Measurements from ENCODE around the gene PITPNM1. TPM values are rescaled to one million over a fixed set of nuclear protein-coding genes. Genes with fewer than 3 reads are reported as not detected.

Gene PITPNM1
- total and polyA plus RNA-seq, 3 experiments from 2014 or later: 49.6 to 109 (median 94.0) TPM

DNA sequence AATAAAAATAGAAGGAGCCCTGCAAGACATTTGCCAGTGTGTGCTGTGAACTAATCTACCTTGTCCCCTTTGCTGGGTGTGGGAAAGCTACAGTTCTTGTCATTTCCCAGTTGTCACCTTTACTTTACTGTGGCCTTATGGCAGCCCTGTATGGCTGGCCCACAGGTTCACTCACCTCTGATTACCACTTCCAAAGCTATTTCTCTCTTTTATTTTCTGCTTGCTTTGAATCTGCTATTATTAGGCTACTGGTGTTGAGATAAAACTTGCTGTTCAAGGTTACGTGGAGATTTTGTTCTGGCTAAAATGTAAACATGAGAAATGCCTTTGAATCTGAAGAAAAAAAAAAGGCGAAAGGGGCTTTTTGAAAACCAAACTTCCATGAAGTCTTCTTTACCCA, 27.7 kb upstream of the PITPNM1 start:
- no peak overlapping the region for H3K27ac ChIP-seq (ENCODE audit: low read depth, low read length)
- no peaks in the 10 kb centered on the region for H3K9me3 ChIP-seq (ENCODE audit: low read length)
- Mint-ChIP-seq H3K4me3 (no peak overlapping the region), H3K4me1 (no peaks in the 10 kb centered on the region), H3K27me3 (peaks cover 4 to 13% of the 10 kb centered on the region in 2 donors), H3K27ac (no peak overlapping the region), H3K36me3 (no peaks in the 10 kb centered on the region), H3K9me3 (peaks cover 3 to 13% (median 13%) of the 10 kb centered on the region in 5 donors)
- no peak overlapping the region for H3K4me3 ChIP-seq (ENCODE audit: low read length)
- no peak for DNase-seq
- POLR2A ChIA-PET: no interaction called here
- H3K4me1 ChIP-seq (ENCODE audit: insufficient read depth, low read length): no peaks in the 10 kb centered on the region
- H3K27me3 ChIP-seq (ENCODE audit: insufficient read depth, low read length, poor library complexity, severe bottlenecking): no peaks in the 10 kb centered on the region
- H3K36me3 ChIP-seq (ENCODE audit: insufficient read depth, low read length): no peaks in the 10 kb centered on the region
- CTCF ChIA-PET: no interaction called here

GRCh38 chr11:67530282-67530592, 25.1 kb upstream of the PITPNM1 start:
- H3K4me3 Mint-ChIP-seq: no peak overlapping the region
- peaks cover 3 to 13% (median 12%) of the 10 kb centered on the region in 5 donors for H3K9me3 Mint-ChIP-seq
- H3K4me3 ChIP-seq (ENCODE audit: low read length): no peak overlapping the region
- no peaks in the 10 kb centered on the region for H3K4me1 ChIP-seq (ENCODE audit: insufficient read depth, low read length)
- no peak overlapping the region for H3K27ac ChIP-seq (ENCODE audit: low read depth, low read length)
- H3K36me3 Mint-ChIP-seq: no peaks in the 10 kb centered on the region
- H3K27me3 ChIP-seq (ENCODE audit: insufficient read depth, low read length, poor library complexity, severe bottlenecking): no peaks in the 10 kb centered on the region
- CTCF ChIA-PET: no interaction called here
- H3K4me1 Mint-ChIP-seq: no peaks in the 10 kb centered on the region
- no peaks in the 10 kb centered on the region for H3K9me3 ChIP-seq (ENCODE audit: low read length)
- peaks cover 12 to 13% of the 10 kb centered on the region in 2 donors for H3K27me3 Mint-ChIP-seq
- H3K36me3 ChIP-seq (ENCODE audit: insufficient read depth, low read length): no peaks in the 10 kb centered on the region
- POLR2A ChIA-PET: no interaction called here
- peak overlapping the region in 1 of 8 donors; percentile 16 for H3K27ac Mint-ChIP-seq
- DNase-seq: no peak

- CTCF ChIA-PET: no interaction called here
Observed at GRCh38 chr11:67528376-67528775, 23.2 kb upstream of the PITPNM1 start.

DNA sequence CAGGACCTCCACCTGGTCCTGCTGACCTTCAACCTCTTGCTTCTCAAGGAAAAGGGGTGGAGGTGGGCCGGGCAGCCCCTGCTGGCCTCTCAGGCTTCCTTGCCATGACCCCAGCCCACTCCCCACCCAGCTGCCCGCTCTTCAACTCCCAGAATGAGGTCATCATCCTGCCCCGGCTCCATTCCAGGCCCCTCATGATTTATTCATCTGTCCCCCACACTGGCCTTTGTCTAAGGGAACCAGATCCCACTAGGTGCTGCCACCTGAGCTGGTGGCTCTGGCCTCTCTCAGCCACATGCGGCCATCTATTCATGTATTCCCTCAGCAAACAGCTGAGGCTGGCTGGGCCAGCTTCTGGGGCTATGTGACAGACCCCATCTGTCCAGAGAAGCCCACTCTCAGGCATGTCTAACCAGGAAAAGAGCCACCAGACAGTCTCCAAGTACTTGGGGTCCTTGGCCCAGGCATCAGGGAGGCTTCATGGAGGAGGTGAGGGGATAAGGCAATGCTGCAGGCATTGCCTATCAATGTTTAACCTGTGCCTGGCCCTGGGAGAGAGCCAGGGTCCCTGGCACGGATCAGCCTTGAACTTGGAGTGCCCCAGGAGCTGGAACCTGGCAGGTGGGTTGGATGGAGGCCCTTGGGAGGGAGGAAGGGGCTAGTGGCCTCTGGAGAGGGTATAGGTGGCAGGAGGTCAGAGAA, 20.3 kb upstream of the PITPNM1 start:
- H3K27ac Mint-ChIP-seq: no peak overlapping the region
- H3K27ac ChIP-seq (ENCODE audit: low read depth, low read length): no peak overlapping the region
- H3K27me3 Mint-ChIP-seq: peaks cover 10 to 16% of the 10 kb centered on the region in 2 donors
- H3K4me1 ChIP-seq (ENCODE audit: insufficient read depth, low read length): no peaks in the 10 kb centered on the region
- H3K36me3 Mint-ChIP-seq: no peaks in the 10 kb centered on the region
- H3K27me3 ChIP-seq (ENCODE audit: insufficient read depth, low read length, poor library complexity, severe bottlenecking): no peaks in the 10 kb centered on the region
- no peaks in the 10 kb centered on the region for H3K36me3 ChIP-seq (ENCODE audit: insufficient read depth, low read length)
- H3K4me3 Mint-ChIP-seq: no peak overlapping the region
- H3K4me3 ChIP-seq (ENCODE audit: low read length): no peak overlapping the region
- no peak for DNase-seq
- H3K9me3 Mint-ChIP-seq: peaks cover 0 to 2% (median 0%) of the 10 kb centered on the region in 5 donors
- no peaks in the 10 kb centered on the region for H3K9me3 ChIP-seq (ENCODE audit: low read length)
- ChIA-PET POLR2A (no interaction called here), CTCF (no interaction called here)
- no peaks in the 10 kb centered on the region for H3K4me1 Mint-ChIP-seq

More at GRCh38 chr11:67528376-67528775, 23.2 kb upstream of the PITPNM1 start:
- H3K36me3 Mint-ChIP-seq: no peaks in the 10 kb centered on the region
- H3K4me3 ChIP-seq (ENCODE audit: low read length): no peak overlapping the region
- peaks cover 0 to 2% (median 2%) of the 10 kb centered on the region in 5 donors for H3K9me3 Mint-ChIP-seq
- H3K36me3 ChIP-seq (ENCODE audit: insufficient read depth, low read length): no peaks in the 10 kb centered on the region
- H3K27ac ChIP-seq (ENCODE audit: low read depth, low read length): no peak overlapping the region
- H3K27me3 Mint-ChIP-seq: peaks cover 10 to 16% of the 10 kb centered on the region in 2 donors
- H3K27me3 ChIP-seq (ENCODE audit: insufficient read depth, low read length, poor library complexity, severe bottlenecking): no peaks in the 10 kb centered on the region
- no peak for DNase-seq
- no peaks in the 10 kb centered on the region for H3K9me3 ChIP-seq (ENCODE audit: low read length)
- H3K4me1 Mint-ChIP-seq: no peaks in the 10 kb centered on the region
- POLR2A ChIA-PET: no interaction called here
- no peak overlapping the region for H3K4me3 Mint-ChIP-seq
- H3K4me1 ChIP-seq (ENCODE audit: insufficient read depth, low read length): no peaks in the 10 kb centered on the region
- H3K27ac Mint-ChIP-seq: no peak overlapping the region

GRCh38 chr11:67524480-67524808, 19.3 kb upstream of the PITPNM1 start:
- DNase-seq: no peak
- Histone ChIP-seq H3K27ac (ENCODE audit: low read depth, low read length) (no peak overlapping the region), H3K27me3 (ENCODE audit: insufficient read depth, low read length, poor library complexity, severe bottlenecking) (no peaks in the 10 kb centered on the region), H3K4me1 (ENCODE audit: insufficient read depth, low read length) (no peaks in the 10 kb centered on the region), H3K9me3 (ENCODE audit: low read length) (no peaks in the 10 kb centered on the region), H3K36me3 (ENCODE audit: insufficient read depth, low read length) (no peaks in the 10 kb centered on the region), H3K4me3 (ENCODE audit: low read length) (no peak overlapping the region)
- Mint-ChIP-seq H3K27me3 (peaks cover 9 to 15% of the 10 kb centered on the region in 2 donors), H3K4me3 (no peak overlapping the region), H3K36me3 (no peaks in the 10 kb centered on the region), H3K9me3 (peaks cover 0 to 2% (median 0%) of the 10 kb centered on the region in 5 donors), H3K27ac (peak overlapping the region in 1 of 8 donors; percentile 6), H3K4me1 (no peaks in the 10 kb centered on the region)
- ChIA-PET POLR2A (no interaction called here), CTCF (no interaction called here)

DNA sequence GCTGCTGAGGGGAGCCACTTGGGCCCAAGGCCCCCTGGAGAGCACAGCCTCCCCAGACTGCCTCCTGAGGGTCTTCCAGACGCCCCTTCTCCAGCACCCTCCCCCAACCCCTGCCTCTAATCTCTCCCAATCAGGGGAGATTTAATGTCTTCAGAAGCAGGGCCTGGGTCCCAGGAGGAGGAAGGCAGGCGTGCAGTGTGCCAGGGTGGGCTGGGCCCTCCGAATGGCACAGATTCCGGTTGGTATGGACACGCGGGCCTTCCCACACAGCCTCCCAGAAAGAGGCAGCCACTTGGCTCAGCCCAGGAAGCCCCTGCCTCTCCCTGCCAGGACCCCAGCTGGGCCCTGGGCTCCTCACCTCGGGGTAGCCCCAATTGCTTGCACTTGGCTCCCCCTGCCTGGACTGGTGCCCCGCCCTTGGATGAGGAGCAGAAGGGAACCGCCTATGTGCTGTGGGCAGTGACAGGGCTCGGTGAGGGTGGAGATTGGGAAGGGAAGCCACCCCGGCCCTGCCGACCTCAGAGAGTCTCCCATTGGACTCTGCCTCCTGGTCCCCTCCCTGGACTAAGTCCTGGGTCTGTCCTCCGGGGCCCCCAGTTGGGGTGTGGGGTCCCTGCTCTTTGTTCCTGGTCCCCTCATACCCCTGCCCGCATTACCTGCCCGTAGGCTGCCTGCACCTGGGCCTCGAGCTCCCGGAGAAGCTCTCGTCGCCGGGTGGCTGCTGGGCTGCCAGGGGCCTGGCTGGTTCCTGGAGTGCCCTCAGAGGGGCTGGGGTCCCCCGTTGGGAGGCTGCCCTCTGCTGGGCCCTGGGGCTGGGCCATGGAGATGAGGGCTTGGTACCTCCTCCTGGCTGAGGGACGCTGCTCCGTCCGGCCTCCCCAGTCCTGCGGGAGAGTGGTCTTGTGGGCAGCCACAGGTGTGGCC, 18.7 kb upstream of the PITPNM1 start:
- Mint-ChIP-seq H3K27me3 (peaks cover 8 to 12% of the 10 kb centered on the region in 2 donors), H3K27ac (no peak overlapping the region), H3K9me3 (no peaks in the 10 kb centered on the region), H3K4me3 (no peak overlapping the region), H3K36me3 (no peaks in the 10 kb centered on the region), H3K4me1 (no peaks in the 10 kb centered on the region)
- no peak for DNase-seq
- H3K27ac ChIP-seq (ENCODE audit: low read depth, low read length): no peak overlapping the region
- ChIA-PET CTCF (no interaction called here), POLR2A (no interaction called here)
- H3K36me3 ChIP-seq (ENCODE audit: insufficient read depth, low read length): no peaks in the 10 kb centered on the region
- no peaks in the 10 kb centered on the region for H3K9me3 ChIP-seq (ENCODE audit: low read length)
- H3K4me1 ChIP-seq (ENCODE audit: insufficient read depth, low read length): no peaks in the 10 kb centered on the region
- H3K27me3 ChIP-seq (ENCODE audit: insufficient read depth, low read length, poor library complexity, severe bottlenecking): no peaks in the 10 kb centered on the region
- H3K4me3 ChIP-seq (ENCODE audit: low read length): no peak overlapping the region

DNA sequence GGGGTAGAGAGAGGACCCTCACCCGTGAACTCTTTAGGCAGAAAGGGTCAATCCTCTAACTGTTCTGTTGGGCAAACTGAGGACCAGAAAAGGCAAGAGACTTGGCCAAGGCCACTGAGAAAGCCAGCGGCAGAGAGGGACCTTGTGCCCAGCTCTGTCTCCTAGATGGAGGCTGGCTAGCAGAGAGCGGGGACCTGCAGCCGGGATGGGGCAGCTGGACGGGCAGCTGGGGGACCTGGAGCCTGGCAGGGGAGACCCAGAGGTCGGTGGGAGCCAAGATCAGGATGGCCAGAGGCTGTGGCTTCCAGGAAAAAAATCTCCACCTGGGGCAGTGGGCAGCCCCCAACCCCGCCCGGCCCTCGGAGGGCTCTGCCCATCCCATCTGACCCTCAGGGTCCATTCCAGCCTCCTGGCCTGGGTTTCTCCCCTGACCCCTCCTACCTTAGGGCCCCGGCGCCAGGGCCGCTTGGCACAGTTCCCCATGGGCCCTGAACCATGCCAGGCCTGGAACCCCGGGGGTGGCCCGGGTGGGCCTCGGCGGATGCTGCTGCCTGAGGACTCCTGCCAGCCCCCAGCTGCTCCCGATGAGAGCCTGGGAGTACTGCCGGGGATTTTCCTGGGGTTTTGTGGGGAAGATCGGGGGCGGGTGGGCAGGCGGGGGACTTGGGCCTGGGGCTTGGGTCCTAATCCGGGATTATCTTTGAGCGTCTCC, 17.8 kb upstream of the PITPNM1 start, which contains the start of gene CABP2:
CABP2 (minus strand) TSS at position 603 of the 712 bp plus-strand sequence; CDS start at position 483, 120 bp downstream.
- H3K36me3 Mint-ChIP-seq: no peaks in the 10 kb centered on the region
- POLR2A ChIA-PET: no interaction called here
- H3K9me3 Mint-ChIP-seq: no peaks in the 10 kb centered on the region
- Histone ChIP-seq H3K27ac (ENCODE audit: low read depth, low read length) (no peak within 1 kb of the TSS), H3K9me3 (ENCODE audit: low read length) (no peaks in the 10 kb centered on the region), H3K4me1 (ENCODE audit: insufficient read depth, low read length) (no peaks in the 10 kb centered on the region), H3K4me3 (ENCODE audit: low read length) (no peak within 1 kb of the TSS), H3K36me3 (ENCODE audit: insufficient read depth, low read length) (no peaks in the 10 kb centered on the region), H3K27me3 (ENCODE audit: insufficient read depth, low read length, poor library complexity, severe bottlenecking) (no peaks in the 10 kb centered on the region)
- CTCF ChIA-PET: no interaction called here
- no peaks in the 10 kb centered on the region for H3K4me1 Mint-ChIP-seq
- H3K27ac Mint-ChIP-seq: no peak within 1 kb of the TSS
- peaks cover 5 to 12% of the 10 kb centered on the region in 2 donors for H3K27me3 Mint-ChIP-seq
- DNase-seq: no peak
- no peak within 1 kb of the TSS for H3K4me3 Mint-ChIP-seq

DNA sequence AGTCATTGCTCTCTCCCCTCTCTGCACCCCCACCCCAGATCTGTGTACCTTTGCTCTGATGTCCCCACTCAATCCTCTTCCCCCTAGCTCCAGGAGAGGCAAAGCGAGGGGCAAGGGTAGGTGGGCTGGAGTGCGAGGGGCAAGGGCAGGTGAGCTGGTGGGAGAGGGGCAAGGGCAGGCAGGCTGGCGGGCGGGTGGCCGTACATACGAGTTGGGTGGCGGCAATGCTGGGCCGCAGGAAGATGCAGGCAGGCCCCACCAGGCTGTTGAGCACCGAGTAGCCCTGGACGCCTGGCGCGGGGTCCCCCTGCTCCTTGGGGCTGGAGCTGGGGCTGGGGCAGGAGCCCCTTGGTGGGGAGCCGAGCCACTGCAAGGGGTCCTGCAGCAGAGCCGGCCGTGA, 17.2 kb upstream of the PITPNM1 start:
- no peaks in the 10 kb centered on the region for H3K36me3 Mint-ChIP-seq
- H3K4me3 Mint-ChIP-seq: no peak overlapping the region
- no peaks in the 10 kb centered on the region for H3K4me1 Mint-ChIP-seq
- Histone ChIP-seq H3K36me3 (ENCODE audit: insufficient read depth, low read length) (no peaks in the 10 kb centered on the region), H3K27ac (ENCODE audit: low read depth, low read length) (no peak overlapping the region), H3K4me3 (ENCODE audit: low read length) (no peak overlapping the region), H3K27me3 (ENCODE audit: insufficient read depth, low read length, poor library complexity, severe bottlenecking) (no peaks in the 10 kb centered on the region), H3K9me3 (ENCODE audit: low read length) (no peaks in the 10 kb centered on the region), H3K4me1 (ENCODE audit: insufficient read depth, low read length) (no peaks in the 10 kb centered on the region)
- no peak overlapping the region for H3K27ac Mint-ChIP-seq
- ChIA-PET POLR2A (no interaction called here), CTCF (no interaction called here)
- peaks cover 4 to 9% of the 10 kb centered on the region in 2 donors for H3K27me3 Mint-ChIP-seq
- H3K9me3 Mint-ChIP-seq: no peaks in the 10 kb centered on the region
- no peak for DNase-seq
